HEK293 (cell line): Measurements from ENCODE around the gene DCTN3.

Experiments used
- CTCF ChIA-PET: fragments of 350-600 bp; formaldehyde crosslinking; extraction: SDS; loops from one replicate; lab custom pipeline; 2021; ENCODE audit warnings: antibody characterized with exemption; lab: Yijun Ruan, JAX
- POLR2A ChIA-PET: fragments of 300-600 bp; formaldehyde crosslinking; extraction: SDS; loops from one replicate; lab custom pipeline; 2020; ENCODE audit warnings: antibody characterized with exemption, inconsistent platforms; lab: Yijun Ruan, JAX
- H3K27ac ChIP-seq: fragments of 200-500 bp; sonication (Bioruptor generic); 2 replicates; pipeline ENCODE4 v1.5.1; 2014; ENCODE audit warnings: low read depth, low read length, control low read depth, inconsistent platforms; ENCODE audit errors: extremely low read depth
- H3K36me3 ChIP-seq, 2 experiments: fragments of 200-500 bp in 1 of 2; sonication (Bioruptor generic) in 1 of 2; 1 replicate in 1 of 2; 2 replicates in 1 of 2; pipeline ENCODE4 v1.5.1; 2014 to 2017; ENCODE audit warnings: inconsistent platforms in 2 of 2, low read length in 2 of 2; ENCODE audit not compliant: control insufficient read depth in 2 of 2, insufficient read depth in 1 of 2
- H3K4me1 ChIP-seq: fragments of 200-500 bp; sonication (Bioruptor generic); 2 replicates; pipeline ENCODE4 v1.5.1; 2014; ENCODE audit warnings: mild to moderate bottlenecking, low read length, inconsistent platforms; ENCODE audit not compliant: control insufficient read depth, insufficient read depth
- H3K4me3 ChIP-seq: 2 replicates; pipeline ENCODE4 v1.5.1; 2011; ENCODE audit warnings: low read depth, mild to moderate bottlenecking, control low read depth, low read length, moderate library complexity
- H3K9me3 ChIP-seq: fragments of 200-500 bp; sonication (Bioruptor generic); 2 replicates; pipeline ENCODE4 v1.5.1; 2014; ENCODE audit warnings: low read depth, low read length, inconsistent platforms; ENCODE audit not compliant: control insufficient read depth, insufficient read depth
- EGR2 ChIP-seq: fragments of 450-650 bp; formaldehyde crosslinking; IDR thresholded peaks from 2 replicates; pipeline ENCODE4 v1.5.1; 2016; ENCODE audit warnings: low read depth, missing biosample characterization, missing genetic modification characterization
- HOXD13 ChIP-seq: sonication (generic); formaldehyde crosslinking; IDR thresholded peaks from 2 replicates; pipeline ENCODE4 v1.8.0; 2022; ENCODE audit warnings: missing genetic modification reagents, borderline replicate concordance
- KLF9 ChIP-seq: fragments of 450-650 bp; formaldehyde crosslinking; IDR thresholded peaks from 2 replicates; pipeline ENCODE4 v1.5.1; 2016; ENCODE audit warnings: missing biosample characterization, missing genetic modification characterization, low read depth
- PRDM1 ChIP-seq: fragments of 450-650 bp; formaldehyde crosslinking; IDR thresholded peaks from 2 replicates; pipeline ENCODE4; 2016; ENCODE audit warnings: missing biosample characterization, missing genetic modification characterization
- SP2 ChIP-seq: fragments of 450-650 bp; formaldehyde crosslinking; IDR thresholded peaks from 2 replicates; pipeline ENCODE4 v1.5.1; 2016; ENCODE audit warnings: missing biosample characterization, missing genetic modification characterization
- WT1 ChIP-seq: fragments of 450-650 bp; formaldehyde crosslinking; IDR thresholded peaks from 2 replicates; pipeline ENCODE4 v1.5.1; 2016; ENCODE audit warnings: missing biosample characterization, missing genetic modification characterization
- ZBTB20 ChIP-seq: fragments of 450-650 bp; formaldehyde crosslinking; IDR thresholded peaks from 2 replicates; pipeline ENCODE4 v1.5.1; 2016; ENCODE audit warnings: missing biosample characterization, missing genetic modification characterization
- ZFHX2 ChIP-seq: fragments of 450-650 bp; formaldehyde crosslinking; conservative IDR thresholded peaks from 2 replicates; pipeline ENCODE4 v1.5.1; 2016; ENCODE audit warnings: missing biosample characterization, missing genetic modification characterization
- ZNF114 ChIP-seq: fragments of 450-650 bp; formaldehyde crosslinking; IDR thresholded peaks from 2 replicates; pipeline ENCODE4 v1.5.0; 2017; ENCODE audit warnings: missing biosample characterization, missing genetic modification characterization
- ZNF341 ChIP-seq: fragments of 450-650 bp; formaldehyde crosslinking; IDR thresholded peaks from 2 replicates; pipeline ENCODE4; 2016; ENCODE audit warnings: low read depth, missing biosample characterization, missing genetic modification characterization
- ZNF501 ChIP-seq: fragments of 450-650 bp; formaldehyde crosslinking; IDR thresholded peaks from 2 replicates; pipeline ENCODE4 v1.5.1; 2016; ENCODE audit warnings: missing biosample characterization, missing genetic modification characterization
- ZNF529 ChIP-seq: fragments of 450-650 bp; formaldehyde crosslinking; IDR thresholded peaks from 2 replicates; pipeline ENCODE4 v1.5.1; 2017; ENCODE audit warnings: missing genetic modification characterization, missing biosample characterization; ENCODE audit not compliant: insufficient replicate concordance
- ZNF530 ChIP-seq: fragments of 450-650 bp; formaldehyde crosslinking; IDR thresholded peaks from 2 replicates; pipeline ENCODE4 v1.5.1; 2016; ENCODE audit warnings: low read depth, missing biosample characterization, missing genetic modification characterization
- ZNF768 ChIP-seq: fragments of 450-650 bp; formaldehyde crosslinking; IDR thresholded peaks from 2 replicates; pipeline ENCODE4 v1.5.1; 2018; ENCODE audit warnings: missing biosample characterization, mild to moderate bottlenecking, missing genetic modification characterization
- TF ChIP-seq, protein P1 (sequence below): fragments of 450-650 bp; formaldehyde crosslinking; IDR thresholded peaks from 2 replicates; pipeline ENCODE4 v1.5.1; 2017; ENCODE audit warnings: missing biosample characterization, missing genetic modification characterization
- TF ChIP-seq, protein P2 (sequence below): fragments of 450-650 bp; formaldehyde crosslinking; optimal IDR thresholded peaks from 2 replicates; pipeline ENCODE3; 2016; ENCODE audit warnings: missing biosample characterization, mild to moderate bottlenecking, missing genetic modification characterization

DCTN3 gene

DNA sequence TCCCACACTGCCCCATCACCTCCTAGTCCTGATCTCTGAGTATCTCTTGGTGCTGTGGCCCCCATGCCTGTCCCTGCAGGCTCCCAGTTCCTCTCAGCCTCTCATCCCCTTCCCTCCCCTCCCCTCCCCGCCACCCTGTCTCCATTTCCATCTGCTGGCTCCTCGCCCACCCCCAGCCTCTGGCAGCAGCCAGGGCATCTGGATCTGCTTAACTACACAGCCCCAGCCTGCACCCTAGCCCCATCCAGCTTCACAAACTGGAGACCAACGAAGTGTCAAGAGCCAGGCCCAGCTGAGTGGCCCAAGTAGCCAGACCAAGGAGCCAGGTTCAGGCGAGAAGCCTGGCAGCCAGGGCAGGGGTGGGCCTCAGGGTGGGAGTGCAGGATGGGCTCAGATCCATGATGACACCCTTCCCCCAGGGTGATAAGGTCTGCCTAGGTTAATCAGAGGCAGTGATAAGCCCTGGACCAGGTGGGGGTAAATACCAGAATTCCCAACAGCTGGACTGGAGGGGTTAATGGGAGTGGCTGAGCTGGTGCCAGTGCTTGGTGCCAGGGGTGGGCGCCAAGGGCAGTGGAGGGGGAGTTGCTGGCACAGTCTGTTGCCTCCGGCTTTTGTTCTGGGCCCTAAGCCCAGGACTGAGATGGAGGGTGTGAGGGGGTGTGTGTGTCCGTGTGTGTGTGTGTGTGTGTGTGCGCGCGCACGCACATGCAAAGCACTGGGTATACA, 34.2 kb upstream of the DCTN3 start:
- Histone ChIP-seq H3K36me3 (peaks cover 0 to 17% of the 10 kb centered on the region in 2 experiments; a peak in 2 of 3 replicates), H3K4me3 (no peak overlapping the region), H3K27ac (no peak overlapping the region), H3K9me3 (no peaks in the 10 kb centered on the region), H3K4me1 (peaks cover 6% of the 10 kb centered on the region)
- CTCF ChIA-PET = interaction anchor here (1.1 to 13.3 kb wide), 2 partner anchors 9 to 19 kb away, joined by 4 to 125 read pairs; partner anchors contain the start of gene SIGMAR1
- TF ChIP-seq ZNF529 (no peak), ZNF768 (tag by site-specific recombination) (no peak), ZBTB20 (tag by site-specific recombination) (peak; percentile 41), EGR2 (tag by site-specific recombination) (peak; percentile 40; the same call in 1 of the 2 replicates), ZFHX2 (tag by site-specific recombination) (peak; percentile 73)
- TF ChIP-seq, protein P1, sequence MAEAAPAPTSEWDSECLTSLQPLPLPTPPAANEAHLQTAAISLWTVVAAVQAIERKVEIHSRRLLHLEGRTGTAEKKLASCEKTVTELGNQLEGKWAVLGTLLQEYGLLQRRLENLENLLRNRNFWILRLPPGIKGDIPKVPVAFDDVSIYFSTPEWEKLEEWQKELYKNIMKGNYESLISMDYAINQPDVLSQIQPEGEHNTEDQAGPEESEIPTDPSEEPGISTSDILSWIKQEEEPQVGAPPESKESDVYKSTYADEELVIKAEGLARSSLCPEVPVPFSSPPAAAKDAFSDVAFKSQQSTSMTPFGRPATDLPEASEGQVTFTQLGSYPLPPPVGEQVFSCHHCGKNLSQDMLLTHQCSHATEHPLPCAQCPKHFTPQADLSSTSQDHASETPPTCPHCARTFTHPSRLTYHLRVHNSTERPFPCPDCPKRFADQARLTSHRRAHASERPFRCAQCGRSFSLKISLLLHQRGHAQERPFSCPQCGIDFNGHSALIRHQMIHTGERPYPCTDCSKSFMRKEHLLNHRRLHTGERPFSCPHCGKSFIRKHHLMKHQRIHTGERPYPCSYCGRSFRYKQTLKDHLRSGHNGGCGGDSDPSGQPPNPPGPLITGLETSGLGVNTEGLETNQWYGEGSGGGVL (tag by site-specific recombination) = peak; percentile 53; the same call in 1 of the 2 replicates
- TF ChIP-seq, protein P2, sequence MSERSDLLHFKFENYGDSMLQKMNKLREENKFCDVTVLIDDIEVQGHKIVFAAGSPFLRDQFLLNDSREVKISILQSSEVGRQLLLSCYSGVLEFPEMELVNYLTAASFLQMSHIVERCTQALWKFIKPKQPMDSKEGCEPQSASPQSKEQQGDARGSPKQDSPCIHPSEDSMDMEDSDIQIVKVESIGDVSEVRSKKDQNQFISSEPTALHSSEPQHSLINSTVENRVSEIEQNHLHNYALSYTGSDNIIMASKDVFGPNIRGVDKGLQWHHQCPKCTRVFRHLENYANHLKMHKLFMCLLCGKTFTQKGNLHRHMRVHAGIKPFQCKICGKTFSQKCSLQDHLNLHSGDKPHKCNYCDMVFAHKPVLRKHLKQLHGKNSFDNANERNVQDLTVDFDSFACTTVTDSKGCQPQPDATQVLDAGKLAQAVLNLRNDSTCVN (tag by site-specific recombination) = no peak
- TF ChIP-seq, all 188 proteins: peak for 4
- POLR2A ChIA-PET = interaction anchor here (0.6 to 1.9 kb wide), 2 partner anchors 9 to 139 kb away, joined by 3 to 4 read pairs; partner anchors contain the start of gene GALT

DNA sequence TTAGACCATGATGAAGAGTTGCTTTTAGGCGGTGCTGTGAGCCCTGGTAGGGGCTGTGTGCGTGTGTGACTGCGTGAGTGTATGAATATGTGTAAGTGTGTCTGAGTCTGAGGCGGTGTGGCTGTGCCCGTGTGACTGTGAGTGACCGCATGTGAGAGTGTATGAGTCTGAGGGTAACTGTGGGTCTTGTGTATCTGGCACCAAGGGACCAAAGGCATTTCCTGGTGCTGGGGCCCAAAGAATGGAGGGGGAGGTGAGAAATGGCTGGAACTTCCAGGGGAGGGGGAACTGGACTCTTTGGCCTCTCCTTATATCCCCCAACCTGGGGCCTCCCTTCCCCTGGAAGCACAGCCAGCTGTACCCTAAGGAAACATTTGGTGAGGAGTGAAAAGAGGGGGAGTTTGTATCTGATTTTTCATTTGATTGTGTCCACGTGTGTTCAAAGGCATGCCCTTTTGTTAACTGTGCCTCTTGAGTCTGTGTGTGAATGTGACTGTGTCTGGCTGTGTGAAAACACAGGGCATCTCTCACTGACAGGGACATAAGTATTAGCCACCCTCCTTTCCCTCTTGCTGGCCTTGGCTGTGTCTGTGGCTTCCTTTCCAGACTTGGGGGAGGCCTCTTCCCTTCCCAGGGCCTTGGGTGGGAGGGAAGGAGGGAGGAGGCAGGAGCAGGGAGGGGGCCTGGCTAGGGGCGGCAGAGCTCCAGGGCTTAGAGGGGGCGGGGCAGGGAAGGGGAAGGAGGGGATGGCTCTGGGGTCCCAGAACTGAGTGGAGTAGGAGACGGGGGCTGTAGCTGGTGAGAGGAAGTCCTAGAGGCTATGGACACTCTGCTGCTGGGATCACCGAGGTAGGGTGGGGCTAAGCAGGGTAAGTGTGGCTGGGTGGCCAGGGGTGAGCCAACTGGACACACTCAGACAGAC, 33.1 kb upstream of the DCTN3 start:
- Histone ChIP-seq H3K4me3 (no peak overlapping the region), H3K4me1 (peaks cover 6% of the 10 kb centered on the region), H3K27ac (peak overlapping the region; percentile 21; the same call in 1 of the 2 replicates), H3K36me3 (peaks cover 0 to 28% of the 10 kb centered on the region in 2 experiments; a peak in 2 of 3 replicates), H3K9me3 (no peaks in the 10 kb centered on the region)
- TF ChIP-seq ZNF114 (tag by site-specific recombination) (no peak), PRDM1 (no peak), ZNF341 (tag by site-specific recombination) (peak; percentile 82), WT1 (no peak), HOXD13 (CRISPR knock-in tag) (no peak), SP2 (peak; percentile 21), ZNF501 (no peak), KLF9 (tag by site-specific recombination) (0 out of 2 replicates have a peak, but pooled peaks have one; percentile 18), ZNF530 (tag by site-specific recombination) (no peak)
- TF ChIP-seq, protein P1 (tag by site-specific recombination) = peak; percentile 7; the same call in 1 of the 2 replicates
- ChIA-PET CTCF (interaction anchor here (1.1 to 13.3 kb wide), 2 partner anchors 10 to 18 kb away, joined by 4 to 125 read pairs; partner anchors contain the start of gene SIGMAR1), POLR2A (interaction anchor here (0.7 to 2.8 kb wide), 4 partner anchors 7 to 16 kb away, joined by 3 to 21 read pairs (median 8); partner anchors contain the start of genes GALT and SIGMAR1)
